PC-9 (cell line): ENCODE results near the gene MYBBP1A.

Experiments
- EZH2 ChIP-seq: fragments of 200-600 bp; sonication (generic); IDR thresholded peaks from 2 replicates; pipeline ENCODE4 v1.8.0; 2017; ENCODE audit warnings: antibody characterized with exemption, low read depth
- TF ChIP-seq, protein P1 (sequence below): fragments of 200-600 bp; sonication (generic); conservative IDR thresholded peaks from 2 replicates; pipeline ENCODE4 v1.6.1; 2017; ENCODE audit warnings: mixed run types, antibody characterized with exemption, mild to moderate bottlenecking, moderate library complexity

DNA sequence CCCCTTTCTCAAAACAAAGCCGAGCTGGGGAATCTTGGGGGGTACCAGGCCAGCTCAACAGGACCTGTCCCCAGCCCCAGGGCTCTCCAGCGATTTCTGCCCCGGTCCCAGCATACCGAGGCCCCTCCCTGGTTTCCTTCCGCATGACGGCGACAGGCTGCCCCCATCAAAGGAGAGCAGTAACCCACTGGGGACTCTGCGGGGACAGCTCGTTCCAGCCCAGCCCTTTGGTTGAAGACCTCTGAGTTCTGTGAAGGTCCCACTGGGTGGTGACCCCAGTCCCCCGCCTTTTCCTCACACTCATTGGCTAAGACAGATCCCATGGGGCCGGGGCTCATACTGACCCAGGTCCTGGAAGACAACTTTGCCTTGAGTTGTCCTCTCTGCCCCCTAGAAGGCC lies 33.2 kb upstream of the MYBBP1A start:
- TF ChIP-seq, protein P1, sequence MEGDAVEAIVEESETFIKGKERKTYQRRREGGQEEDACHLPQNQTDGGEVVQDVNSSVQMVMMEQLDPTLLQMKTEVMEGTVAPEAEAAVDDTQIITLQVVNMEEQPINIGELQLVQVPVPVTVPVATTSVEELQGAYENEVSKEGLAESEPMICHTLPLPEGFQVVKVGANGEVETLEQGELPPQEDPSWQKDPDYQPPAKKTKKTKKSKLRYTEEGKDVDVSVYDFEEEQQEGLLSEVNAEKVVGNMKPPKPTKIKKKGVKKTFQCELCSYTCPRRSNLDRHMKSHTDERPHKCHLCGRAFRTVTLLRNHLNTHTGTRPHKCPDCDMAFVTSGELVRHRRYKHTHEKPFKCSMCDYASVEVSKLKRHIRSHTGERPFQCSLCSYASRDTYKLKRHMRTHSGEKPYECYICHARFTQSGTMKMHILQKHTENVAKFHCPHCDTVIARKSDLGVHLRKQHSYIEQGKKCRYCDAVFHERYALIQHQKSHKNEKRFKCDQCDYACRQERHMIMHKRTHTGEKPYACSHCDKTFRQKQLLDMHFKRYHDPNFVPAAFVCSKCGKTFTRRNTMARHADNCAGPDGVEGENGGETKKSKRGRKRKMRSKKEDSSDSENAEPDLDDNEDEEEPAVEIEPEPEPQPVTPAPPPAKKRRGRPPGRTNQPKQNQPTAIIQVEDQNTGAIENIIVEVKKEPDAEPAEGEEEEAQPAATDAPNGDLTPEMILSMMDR, result no peak
- no peak for TF ChIP-seq EZH2
